GM15510 (cell line): ENCODE results near the gene SGPL1.

Experiments
- POLR2A ChIP-seq: IDR thresholded peaks from 3 replicates; pipeline ENCODE4 v1.6.1; 2011; ENCODE audit warnings: borderline replicate concordance; ENCODE audit not compliant: insufficient read length; ENCODE audit errors: extremely low read depth

SGPL1 gene

GRCh38 chr10:70866424-70866823, 50.7 kb downstream of the SGPL1 start:
- TF ChIP-seq POLR2A: no peak

GRCh38 chr10:70872291-70872690, 56.5 kb downstream of the SGPL1 start:
- no peak for TF ChIP-seq POLR2A

- TF ChIP-seq POLR2A: no peak
Measured at GRCh38 chr10:70874061-70874460, 58.3 kb downstream of the SGPL1 start.

- no peak for TF ChIP-seq POLR2A
Measured at GRCh38 chr10:70879207-70879606, 63.5 kb downstream of the SGPL1 start.

GRCh38 chr10:70880077-70880534, 64.4 kb downstream of the SGPL1 start:
- no peak for TF ChIP-seq POLR2A

GRCh38 chr10:70884741-70885140, 69.0 kb downstream of the SGPL1 start:
- TF ChIP-seq POLR2A: no peak

GRCh38 chr10:70885481-70885880, 69.7 kb downstream of the SGPL1 start:
- no peak for TF ChIP-seq POLR2A

- TF ChIP-seq POLR2A: no peak
Measured at GRCh38 chr10:70885931-70886903, 70.5 kb downstream of the SGPL1 start.

- no peak for TF ChIP-seq POLR2A
Measured at GRCh38 chr10:70886921-70887665, 71.3 kb downstream of the SGPL1 start.

- peak; percentile 62 for TF ChIP-seq POLR2A
Measured at GRCh38 chr10:70887804-70888800, 72.4 kb downstream of the SGPL1 start, which contains the start of gene PCBD1. TSS of gene PCBD1 (minus strand) at chr10:70888565. CDS start at chr10:70888533, 32 bp downstream.

GRCh38 chr10:70889291-70889690, 73.5 kb downstream of the SGPL1 start:
- TF ChIP-seq POLR2A: no peak

GRCh38 chr10:70890917-70891431, 75.2 kb downstream of the SGPL1 start:
- no peak for TF ChIP-seq POLR2A

- TF ChIP-seq POLR2A: no peak
Measured at GRCh38 chr10:70891627-70892026, 75.9 kb downstream of the SGPL1 start.

- no peak for TF ChIP-seq POLR2A
Measured at GRCh38 chr10:70892631-70893030, 76.9 kb downstream of the SGPL1 start.
